Measurements from ENCODE around the gene FAXDC2.

- TF ChIP-seq, protein P1, sequence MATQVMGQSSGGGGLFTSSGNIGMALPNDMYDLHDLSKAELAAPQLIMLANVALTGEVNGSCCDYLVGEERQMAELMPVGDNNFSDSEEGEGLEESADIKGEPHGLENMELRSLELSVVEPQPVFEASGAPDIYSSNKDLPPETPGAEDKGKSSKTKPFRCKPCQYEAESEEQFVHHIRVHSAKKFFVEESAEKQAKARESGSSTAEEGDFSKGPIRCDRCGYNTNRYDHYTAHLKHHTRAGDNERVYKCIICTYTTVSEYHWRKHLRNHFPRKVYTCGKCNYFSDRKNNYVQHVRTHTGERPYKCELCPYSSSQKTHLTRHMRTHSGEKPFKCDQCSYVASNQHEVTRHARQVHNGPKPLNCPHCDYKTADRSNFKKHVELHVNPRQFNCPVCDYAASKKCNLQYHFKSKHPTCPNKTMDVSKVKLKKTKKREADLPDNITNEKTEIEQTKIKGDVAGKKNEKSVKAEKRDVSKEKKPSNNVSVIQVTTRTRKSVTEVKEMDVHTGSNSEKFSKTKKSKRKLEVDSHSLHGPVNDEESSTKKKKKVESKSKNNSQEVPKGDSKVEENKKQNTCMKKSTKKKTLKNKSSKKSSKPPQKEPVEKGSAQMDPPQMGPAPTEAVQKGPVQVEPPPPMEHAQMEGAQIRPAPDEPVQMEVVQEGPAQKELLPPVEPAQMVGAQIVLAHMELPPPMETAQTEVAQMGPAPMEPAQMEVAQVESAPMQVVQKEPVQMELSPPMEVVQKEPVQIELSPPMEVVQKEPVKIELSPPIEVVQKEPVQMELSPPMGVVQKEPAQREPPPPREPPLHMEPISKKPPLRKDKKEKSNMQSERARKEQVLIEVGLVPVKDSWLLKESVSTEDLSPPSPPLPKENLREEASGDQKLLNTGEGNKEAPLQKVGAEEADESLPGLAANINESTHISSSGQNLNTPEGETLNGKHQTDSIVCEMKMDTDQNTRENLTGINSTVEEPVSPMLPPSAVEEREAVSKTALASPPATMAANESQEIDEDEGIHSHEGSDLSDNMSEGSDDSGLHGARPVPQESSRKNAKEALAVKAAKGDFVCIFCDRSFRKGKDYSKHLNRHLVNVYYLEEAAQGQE (IDR thresholded peaks at IDR 0.05; ENCODE audit: low read depth, low read length) = no peak
- TF ChIP-seq ASH2L (IDR thresholded peaks at IDR 0.05; ENCODE audit: borderline replicate concordance, low read depth) = no peak
- TF ChIP-seq, protein P2, sequence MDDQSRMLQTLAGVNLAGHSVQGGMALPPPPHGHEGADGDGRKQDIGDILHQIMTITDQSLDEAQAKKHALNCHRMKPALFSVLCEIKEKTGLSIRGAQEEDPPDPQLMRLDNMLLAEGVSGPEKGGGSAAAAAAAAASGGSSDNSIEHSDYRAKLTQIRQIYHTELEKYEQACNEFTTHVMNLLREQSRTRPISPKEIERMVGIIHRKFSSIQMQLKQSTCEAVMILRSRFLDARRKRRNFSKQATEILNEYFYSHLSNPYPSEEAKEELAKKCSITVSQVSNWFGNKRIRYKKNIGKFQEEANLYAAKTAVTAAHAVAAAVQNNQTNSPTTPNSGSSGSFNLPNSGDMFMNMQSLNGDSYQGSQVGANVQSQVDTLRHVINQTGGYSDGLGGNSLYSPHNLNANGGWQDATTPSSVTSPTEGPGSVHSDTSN (IDR thresholded peaks at IDR 0.05; ENCODE audit: insufficient replicate concordance, low read depth, low read length) = no peak
These were observed 5.6 kb downstream of the FAXDC2 start for GRCh38 chr5:154844809-154845208.
